GM12878 (cell line): Measurements from ENCODE around the gene COL5A1. TPM values are rescaled to one million over a fixed set of nuclear protein-coding genes. Genes with fewer than 3 reads are reported as not detected.
"Not testable (repeated sequence)": the region's sequence is repeated elsewhere in the genome, so short reads cannot be mapped to it uniquely, and the experiment has no call there.

Source experiments
- ATAC-seq: fragments of 200-7000 bp; cut with Tn5 transposase; 3 replicates; pipeline ENCODE4 v1.9.1; 2020; ENCODE audit warnings: mild to moderate bottlenecking, moderate library complexity
- BruUV-seq: library from RNA; stranded (reverse); fragments of 400-500 nt; replicated peaks from 2 replicates; lab custom pipeline; 2021; lab: Mats Ljungman, UMichigan
- CTCF ChIA-PET: fragments of 300-600 bp; sonication (Branson Sonifier 250); formaldehyde crosslinking; extraction: SDS; loops from one replicate; lab custom pipeline; 2021; ENCODE audit warnings: inconsistent platforms; lab: Yijun Ruan, JAX
- POLR2A ChIA-PET: fragments of 350-600 bp; formaldehyde crosslinking; extraction: SDS; loops from one replicate; lab custom pipeline; 2021; ENCODE audit warnings: inconsistent platforms; lab: Charles Lee
- RAD21 ChIA-PET: fragments of 300-600 bp; sonication (Branson Sonifier 250); formaldehyde crosslinking; loops from one replicate; lab custom pipeline; 2023; ENCODE audit warnings: antibody characterized with exemption; ENCODE audit not compliant: unreplicated experiment; lab: Charles Lee
- SMC1A ChIA-PET: fragments of 300-600 bp; sonication (Branson Sonifier 250); formaldehyde crosslinking; loops from one replicate; lab custom pipeline; 2023; ENCODE audit not compliant: unreplicated experiment, uncharacterized antibody; lab: Charles Lee
- DNase-seq: peaks from one replicate; pipeline ENCODE4 v3.0.0-alpha.2; 2011; ENCODE audit warnings: low read depth, low spot score
- FAIRE-seq: peaks from 3 replicates; lab custom pipeline; 2011; peaks lifted over from hg19 to GRCh38; lab: Jason Lieb, UNC
- H2AFZ ChIP-seq: 2 replicates; pipeline ENCODE4 v1.6.0; 2011; ENCODE audit warnings: low read depth, low read length, control low read depth; ENCODE audit not compliant: control insufficient read depth
- H3K27ac ChIP-seq: 2 replicates; pipeline ENCODE4 v1.5.1; 2011; ENCODE audit warnings: control low read depth; ENCODE audit not compliant: control insufficient read depth, insufficient read depth
- H3K27me3 ChIP-seq, 2 experiments: replicated peaks in 1 of 2; 2 replicates each; pipeline versions ENCODE4 v1.6.0 to v1.6.1; 2011; ENCODE audit warnings: low read length in 1 of 2; ENCODE audit not compliant: control insufficient read depth in 2 of 2, insufficient read depth in 2 of 2
- H3K36me3 ChIP-seq, 2 experiments: 2 replicates each; pipeline ENCODE4 v1.5.1; 2011; ENCODE audit warnings: low read length in 1 of 2; ENCODE audit not compliant: control insufficient read depth in 2 of 2, insufficient read depth in 2 of 2
- H3K4me1 ChIP-seq: 2 replicates; pipeline ENCODE4 v1.6.1; 2011; ENCODE audit warnings: mild to moderate bottlenecking, low read length, moderate library complexity, mixed read lengths; ENCODE audit not compliant: control insufficient read depth, insufficient read depth
- H3K4me2 ChIP-seq: 2 replicates; pipeline ENCODE4 v1.6.0; 2011; ENCODE audit warnings: control low read depth; ENCODE audit not compliant: control insufficient read depth, insufficient read depth
- H3K4me3 ChIP-seq: fragments of 200-600 bp; sonication (generic); 2 replicates; pipeline ENCODE4 v1.5.1; 2016
- H3K79me2 ChIP-seq: 2 replicates; pipeline ENCODE4 v1.6.0; 2011; ENCODE audit warnings: low read length; ENCODE audit not compliant: control insufficient read depth, insufficient read depth
- H3K9ac ChIP-seq: 2 replicates; pipeline ENCODE4 v1.8.0; 2011; ENCODE audit warnings: low read length, control low read depth, mixed read lengths; ENCODE audit not compliant: control insufficient read depth, insufficient read depth
- H3K9me3 ChIP-seq: replicated peaks from 3 replicates; pipeline ENCODE4 v1.5.1; 2011; ENCODE audit warnings: mild to moderate bottlenecking, low read length; ENCODE audit not compliant: control insufficient read depth, insufficient read depth
- H4K20me1 ChIP-seq: 2 replicates; pipeline ENCODE4 v1.6.0; 2011; ENCODE audit not compliant: control insufficient read depth, insufficient read depth
- EP300 ChIP-seq, 2 experiments: fragments of 150-350 bp in 1 of 2; IDR thresholded peaks; 2 replicates each; pipeline ENCODE4 v1.6.1; 2011 to 2012; ENCODE audit warnings: low read depth in 2 of 2, low read length in 2 of 2, borderline replicate concordance in 1 of 2, improper control_type of control experiment in 1 of 2, inconsistent platforms in 1 of 2; ENCODE audit not compliant: control insufficient read depth in 1 of 2
- HDAC6 ChIP-seq: fragments of 200-600 bp; sonication (generic); IDR thresholded peaks from one replicate; pipeline ENCODE4 v1.8.0; 2017; ENCODE audit warnings: antibody characterized with exemption; ENCODE audit not compliant: unreplicated experiment
- IRF3 ChIP-seq: fragments of 450-650 bp; IDR thresholded peaks from 2 replicates; pipeline ENCODE4 v1.6.1; 2014; ENCODE audit warnings: mild to moderate bottlenecking
- JUND ChIP-seq: IDR thresholded peaks from 2 replicates; pipeline ENCODE4 v1.6.1; 2012; ENCODE audit warnings: low read depth, mild to moderate bottlenecking, low read length, improper control_type of control experiment, moderate library complexity
- RELA ChIP-seq: fragments of 450-650 bp; IDR thresholded peaks from 2 replicates; pipeline ENCODE4 v1.8.0; 2014; ENCODE audit warnings: borderline replicate concordance; ENCODE audit not compliant: partially characterized antibody
- STAT3 ChIP-seq: IDR thresholded peaks from 2 replicates; pipeline ENCODE4 v1.6.1; 2011; ENCODE audit warnings: low read depth, low read length, improper control_type of control experiment
- TCF3 ChIP-seq: IDR thresholded peaks from 2 replicates; pipeline ENCODE4 v1.6.1; 2012; ENCODE audit warnings: low read depth, mild to moderate bottlenecking, low read length, borderline replicate concordance; ENCODE audit not compliant: insufficient read depth
- WGBS: methylation state at CpG from one replicate; pipeline ENCODE4 v1.1.6; 2016; ENCODE audit warnings: low lambda C conversion rate; ENCODE audit not compliant: insufficient replicate concordance, insufficient coverage; ENCODE audit errors: missing lambda C conversion rate; 5-methylcytosine and 5-hydroxymethylcytosine counted together
- in situ Hi-C: fragments of 300-500 bp; cut with MboI; formaldehyde crosslinking; loops from 9 replicates; pipeline ENCODE4 v1.14.3; 2018; ENCODE audit warnings: mixed read lengths
- intact Hi-C: fragments of 100-400 bp; cut with micrococcal nuclease; formaldehyde crosslinking; loops from one replicate; pipeline ENCODE4 v1.14.2; 2022; ENCODE audit not compliant: unreplicated experiment
- polyA plus RNA-seq, 11 experiments: library from polyadenylated mRNA; depleted of rRNA in 4 of 11; unstranded in 6 of 11; stranded (reverse) in 5 of 11; fragments of >200 nt; fragmentation: Nextera tagmentation in 4 of 11; fragmentation: Illumina TruSeq in 1 of 11; extraction: Ambion mirVana in 4 of 11; extraction: Trizol in 1 of 11; gene quantifications; 1 replicate in 1 of 11; 2 replicates in 10 of 11; pipeline versions ENCODE4 v1.2.1 to v1.2.3, GENCODE V29; 2011 to 2016; ENCODE audit warnings: inconsistent platforms in 2 of 11, missing spikeins in 2 of 11, low read depth in 1 of 11
- total RNA-seq, 4 experiments: library from RNA; depleted of rRNA in 3 of 4; stranded (reverse); fragments of >200 nt in 3 of 4; fragmentation: Illumina TruSeq in 1 of 4; extraction: Trizol in 1 of 4; gene quantifications; 2 replicates each; pipeline versions ENCODE4 v1.2.1 to v1.2.3, GENCODE V29; 2013 to 2021

COL5A1 gene
- total and polyA plus RNA-seq, 10 of the 15 experiments (the other 5 are each of a cell fraction or from before 2014, with no cell fraction given), result under 0.01 to 0.15 (median 0.13) TPM; not detected in 4

DNA sequence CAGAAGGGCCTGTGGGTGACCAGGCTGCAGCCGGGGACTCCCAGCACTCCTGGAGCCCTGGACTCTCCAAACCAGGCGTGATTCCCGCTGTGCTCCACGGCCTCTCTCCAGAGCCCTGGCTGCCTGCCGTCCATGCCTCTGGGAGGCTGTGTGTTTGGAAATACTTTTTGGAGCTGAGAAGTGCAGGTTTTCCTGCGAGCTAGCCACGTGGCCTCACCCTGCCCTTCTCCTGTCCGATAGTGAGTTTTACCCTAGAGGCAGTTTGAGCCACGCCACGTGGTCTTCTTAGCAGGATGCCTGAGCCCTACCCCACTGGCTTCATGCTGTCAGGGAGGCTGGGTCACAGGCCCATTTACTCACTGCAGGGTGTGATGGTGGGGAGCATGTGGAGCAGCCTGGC, 71.3 kb downstream of the COL5A1 start (continued):
- no peak for TF ChIP-seq HDAC6
- TF ChIP-seq JUND, result no peak
- no peak for TF ChIP-seq EP300 (IDR thresholded peaks at IDR 0.05; ENCODE audit: borderline replicate concordance in 1 of 2, control insufficient read depth in 1 of 2, low read depth in 2 of 2, low read length in 2 of 2)
- no peak for TF ChIP-seq STAT3
- no peak for TF ChIP-seq RELA
- TF ChIP-seq, all 136 proteins: peak for 0

DNA sequence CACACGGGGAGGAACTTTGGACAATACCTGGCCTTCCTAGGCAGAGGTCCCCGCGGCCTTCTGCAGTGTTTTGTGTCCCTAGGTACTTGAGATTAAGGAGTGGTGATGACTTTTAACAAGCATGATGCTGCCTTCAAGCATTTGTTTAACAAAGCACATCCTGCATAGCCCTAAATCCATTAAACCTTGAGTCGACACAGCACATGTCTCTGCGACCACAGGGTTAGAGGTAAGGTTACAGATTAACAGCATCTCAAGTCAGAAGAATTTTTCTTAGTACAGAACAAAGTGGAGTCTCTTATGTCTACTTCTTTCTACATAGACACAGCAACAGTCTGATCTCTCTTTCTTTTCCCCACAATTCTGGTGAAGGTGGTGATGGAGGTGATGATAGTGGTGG, 73.9 kb downstream of the COL5A1 start:
- WGBS, result 18% methylated on average over 5 of the region's 5 CpGs
- H3K9me3 ChIP-seq, H3K9ac ChIP-seq, H3K27me3 ChIP-seq, FAIRE-seq, BruUV-seq, ATAC-seq, POLR2A ChIA-PET, H2AFZ ChIP-seq, H3K27ac ChIP-seq, H3K79me2 ChIP-seq, in situ Hi-C loops, SMC1A ChIA-PET, H3K4me3 ChIP-seq, CTCF ChIA-PET, H3K4me1 ChIP-seq, intact Hi-C loops, RAD21 ChIA-PET, DNase-seq, H3K4me2 ChIP-seq, H3K36me3 ChIP-seq, H4K20me1 ChIP-seq: not testable (repeated sequence)

DNA sequence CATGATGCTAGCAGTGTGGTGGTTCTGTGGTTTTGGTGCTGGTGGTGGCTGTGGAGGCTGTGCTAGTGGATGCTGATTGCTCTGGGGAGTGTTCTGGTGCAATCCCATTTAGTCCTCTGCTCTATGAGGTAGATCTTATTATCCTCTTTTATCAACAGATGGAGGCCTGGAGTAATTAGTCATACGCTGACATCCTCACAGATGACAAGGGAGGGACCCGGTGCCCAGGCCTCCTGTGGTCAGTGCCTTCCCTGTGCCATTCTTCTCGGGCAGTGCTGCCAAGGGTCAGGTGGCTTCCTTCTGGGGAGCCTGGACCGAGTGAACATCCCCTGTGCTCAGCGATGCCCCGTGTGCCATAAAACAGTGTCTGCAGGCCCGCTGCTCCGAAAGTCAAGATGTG, 74.5 kb downstream of the COL5A1 start:
- CTCF ChIA-PET, result no interaction called here
- Histone ChIP-seq H3K4me3 (no peak overlapping the region), H3K79me2 (no peaks in the 10 kb centered on the region), H3K9ac (no peak overlapping the region), H3K9me3 (no peaks in the 10 kb centered on the region; the same call in 2 of the 3 replicates), H3K27me3 (no peaks in the 10 kb centered on the region), H4K20me1 (no peaks in the 10 kb centered on the region), H3K4me2 (no peak overlapping the region), H2AFZ (no peak overlapping the region), H3K36me3 (no peaks in the 10 kb centered on the region), H3K4me1 (no peaks in the 10 kb centered on the region), H3K27ac (no peak overlapping the region)
- intact Hi-C loops (no loop called here), in situ Hi-C loops (no loop called here)
- RAD21 ChIA-PET, result no interaction called here
- SMC1A ChIA-PET, result no interaction called here
- ATAC-seq (no peak), FAIRE-seq (no peak), DNase-seq (no peak)
- POLR2A ChIA-PET, result no interaction called here
- BruUV-seq, result no TSS peak
- no peak for TF ChIP-seq TCF3
- no peak for TF ChIP-seq IRF3
- 20% methylated on average over 8 of the region's 8 CpGs for WGBS
